HG03196 (cell line): ENCODE results near the gene PDGFA.

Source experiments
- ATAC-seq: cut with Tn5 transposase; IDR thresholded peaks from one replicate; pipeline ENCODE4 v1.9.1; 2021; ENCODE audit not compliant: unreplicated experiment

Gene PDGFA

DNA sequence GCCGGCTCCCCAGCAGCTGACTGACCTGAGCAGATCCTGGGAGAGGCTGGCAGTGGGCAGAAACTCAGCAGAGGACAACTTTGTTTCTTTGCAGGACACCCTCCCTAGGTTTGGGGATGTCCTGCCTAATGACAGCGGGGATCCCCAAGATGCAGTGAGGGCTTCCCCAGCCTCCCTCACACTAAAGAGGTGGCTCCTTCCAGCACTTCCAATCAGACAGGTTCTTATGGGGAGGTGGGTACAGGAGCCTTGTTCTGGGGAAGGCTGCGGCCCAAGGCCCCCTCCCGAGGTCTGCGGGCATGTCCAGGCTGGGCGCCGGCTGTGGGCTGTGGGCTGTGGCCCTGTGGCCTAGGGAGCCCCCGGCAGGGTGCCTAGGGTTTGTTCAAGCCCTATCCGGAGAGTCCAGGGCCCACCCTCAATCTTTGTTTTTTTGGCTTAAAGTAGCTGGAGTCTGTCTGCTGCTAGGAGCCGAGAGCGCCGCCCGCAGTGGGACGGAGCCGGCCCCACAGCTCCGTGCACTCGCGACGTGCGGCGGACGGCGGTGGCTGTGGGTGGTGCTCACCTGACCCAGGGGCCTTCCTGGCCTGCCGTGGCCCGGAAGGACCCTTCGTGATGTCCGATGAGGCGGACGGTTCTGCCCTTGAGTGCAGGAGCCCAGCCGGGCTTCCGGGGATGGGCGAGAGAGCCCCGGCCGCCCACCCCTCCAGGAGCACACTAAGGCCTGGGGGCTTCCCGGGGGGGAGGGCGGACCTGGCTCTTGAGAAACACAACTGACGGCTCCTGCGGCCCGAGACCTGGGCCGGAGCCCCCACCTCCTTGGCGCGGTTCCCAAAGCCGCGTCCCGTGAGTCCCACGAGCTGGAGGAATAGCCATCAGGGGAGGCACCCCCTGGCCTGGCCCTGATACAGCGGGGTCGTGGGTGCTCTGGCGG lies 57.2 kb downstream of the PDGFA start:
- no peak for ATAC-seq

DNA sequence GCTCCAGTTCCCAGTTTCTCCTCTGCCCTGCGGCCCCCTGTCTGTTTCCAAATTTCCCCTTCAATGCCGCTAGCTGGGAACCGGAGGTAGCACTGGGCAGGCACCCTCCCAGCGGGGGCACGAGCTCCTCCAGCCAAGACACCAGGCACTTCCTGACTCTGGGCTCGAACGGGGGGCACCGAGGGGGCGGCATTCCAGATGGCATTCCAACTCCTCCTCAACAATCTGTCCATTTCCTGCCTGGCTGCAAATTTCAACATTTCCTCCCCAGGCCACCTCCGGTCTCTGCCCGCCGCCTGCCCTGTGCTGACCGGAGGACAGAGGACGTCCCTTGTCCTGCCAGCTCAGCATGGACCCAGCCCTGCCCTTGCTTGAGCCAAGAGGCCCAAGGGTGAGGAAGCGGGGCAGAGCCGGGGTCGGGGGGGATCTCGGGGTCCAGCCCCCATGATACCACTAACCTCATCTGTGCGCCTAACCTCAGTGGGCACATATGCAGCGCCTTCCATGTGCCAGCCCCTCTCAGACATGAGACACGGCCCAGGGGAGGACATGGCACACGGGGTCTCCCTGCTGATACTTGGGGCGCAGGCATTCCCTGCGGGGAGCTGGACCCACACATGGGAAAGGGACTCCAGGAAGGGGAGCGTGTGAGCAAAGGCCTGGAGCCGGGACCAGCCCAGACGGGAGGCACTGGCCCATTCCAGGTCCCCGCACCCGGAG lies 58.0 kb downstream of the PDGFA start:
- ATAC-seq, result no peak

DNA sequence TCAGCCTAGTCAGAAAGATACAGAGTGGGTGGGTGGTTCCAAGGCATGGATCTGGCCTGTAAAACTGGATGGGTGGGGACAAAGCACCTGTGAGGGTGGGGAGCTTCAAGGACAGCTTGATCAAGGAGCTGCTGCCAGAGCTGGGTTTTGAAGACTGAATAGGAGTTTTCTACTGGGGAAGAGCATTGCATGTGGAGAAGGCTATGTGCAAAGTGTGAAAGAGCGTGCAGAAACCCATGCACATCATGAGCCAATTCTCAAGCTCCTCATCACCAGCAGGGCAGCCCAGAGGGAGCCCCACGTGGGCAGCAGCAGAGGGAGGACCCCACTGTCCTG lies 58.6 kb downstream of the PDGFA start:
- no peak for ATAC-seq

DNA sequence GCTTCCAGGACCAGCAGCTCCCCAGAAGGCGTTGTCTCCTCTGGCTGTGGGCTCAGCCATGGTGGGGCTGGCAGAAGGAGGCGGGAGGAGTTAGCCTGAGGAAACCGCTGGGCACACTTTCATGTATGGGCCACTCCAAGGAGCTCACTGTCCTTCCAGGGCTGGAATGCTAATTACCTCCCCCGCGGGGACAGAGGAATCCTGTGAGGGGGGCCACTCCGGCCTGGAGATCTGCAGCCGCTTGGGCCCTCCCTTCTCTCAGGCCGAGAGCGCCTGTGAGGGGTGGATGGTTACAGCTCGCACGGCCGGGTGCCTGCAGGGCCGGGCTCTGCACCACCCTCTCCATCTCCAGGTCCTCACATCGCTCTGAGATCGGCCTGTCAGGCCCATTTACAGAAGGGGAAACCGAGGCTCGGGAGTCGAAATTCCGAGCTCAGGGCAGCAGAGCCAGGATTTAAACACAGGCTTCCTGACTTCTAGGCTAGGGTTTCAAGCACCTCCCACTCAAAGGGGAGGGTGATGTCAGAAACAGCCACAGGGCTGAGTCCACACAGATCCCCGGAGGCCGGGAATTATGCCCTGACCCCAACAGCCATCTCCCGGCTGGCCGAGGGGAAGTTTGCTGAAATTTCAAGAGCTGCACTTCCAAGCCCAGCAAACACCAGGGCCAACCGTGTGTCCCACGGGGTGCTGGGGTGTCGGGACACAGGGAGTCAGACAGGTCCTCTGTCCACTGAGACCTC lies 59.1 kb downstream of the PDGFA start:
- no peak for ATAC-seq

DNA sequence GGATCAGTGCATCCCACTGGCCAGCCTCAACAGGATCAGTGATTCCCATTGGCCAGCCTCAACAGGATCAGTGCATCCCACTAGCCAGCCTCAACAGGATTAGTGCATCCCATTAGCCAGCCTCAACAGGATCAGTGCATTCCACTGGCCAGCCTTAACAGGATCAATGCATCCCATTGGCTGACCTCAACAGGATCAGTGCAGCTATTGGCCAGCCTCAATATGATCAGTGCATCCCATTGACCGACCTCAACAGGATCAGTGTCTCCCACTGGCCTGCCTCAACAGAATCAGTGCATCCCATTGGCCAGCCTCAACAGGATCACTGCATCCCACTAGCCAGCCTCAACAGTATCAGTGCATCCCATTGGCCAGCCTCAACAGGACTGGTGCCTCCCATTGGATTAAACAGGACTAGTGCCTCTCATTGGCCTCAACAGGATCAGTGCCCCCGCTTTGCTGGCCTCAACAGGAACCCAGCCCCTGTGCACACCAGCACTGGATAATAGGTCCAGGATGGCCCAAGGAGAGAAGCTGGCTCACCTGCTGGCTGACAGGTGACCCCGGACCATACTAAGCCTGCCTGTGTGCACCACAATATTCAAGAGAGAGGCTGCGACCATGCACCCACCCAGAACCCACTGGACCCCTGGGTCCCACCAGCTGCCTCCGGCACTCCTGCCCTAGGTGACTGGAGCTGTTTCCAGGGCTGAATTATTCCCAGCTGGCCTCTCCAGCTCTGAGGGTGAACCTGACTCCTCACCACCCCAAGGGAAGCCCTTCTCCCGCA lies 59.9 kb downstream of the PDGFA start:
- ATAC-seq, result no peak

DNA sequence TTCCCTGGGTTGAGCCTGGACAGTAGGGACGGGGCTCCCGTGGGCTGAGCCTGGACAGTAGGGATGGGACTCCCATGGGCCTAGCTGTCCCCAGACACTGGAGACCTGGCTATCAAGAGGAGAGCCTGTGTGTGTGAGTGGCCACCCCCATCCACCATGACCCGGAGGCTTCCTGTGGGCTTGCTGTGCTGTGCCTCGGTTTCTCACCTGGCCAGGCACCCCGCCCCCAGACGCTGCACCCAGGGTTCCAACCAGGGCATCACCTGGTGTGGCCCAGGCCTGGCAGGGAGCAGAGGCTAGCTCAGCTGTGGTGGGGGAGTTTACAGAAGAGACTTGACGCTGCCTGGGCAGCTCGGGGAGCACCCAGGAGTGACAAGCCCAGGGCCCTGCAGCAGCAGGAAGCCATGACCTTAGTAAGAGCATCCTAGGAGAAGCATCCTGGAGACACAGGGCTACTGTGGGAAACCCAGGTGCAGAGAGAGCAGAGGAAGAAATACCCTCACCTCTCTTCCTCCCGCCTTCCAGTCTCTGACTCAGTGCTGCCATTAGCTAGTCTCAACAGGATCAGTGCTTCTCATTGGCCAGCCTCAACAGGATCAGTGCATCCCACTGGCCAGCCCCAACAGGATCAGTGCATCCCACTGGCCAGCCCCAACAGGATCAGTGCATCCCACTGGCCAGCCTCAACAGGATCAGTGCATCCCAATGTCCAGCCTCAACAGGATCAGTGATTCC lies 61.0 kb downstream of the PDGFA start:
- no peak for ATAC-seq

DNA sequence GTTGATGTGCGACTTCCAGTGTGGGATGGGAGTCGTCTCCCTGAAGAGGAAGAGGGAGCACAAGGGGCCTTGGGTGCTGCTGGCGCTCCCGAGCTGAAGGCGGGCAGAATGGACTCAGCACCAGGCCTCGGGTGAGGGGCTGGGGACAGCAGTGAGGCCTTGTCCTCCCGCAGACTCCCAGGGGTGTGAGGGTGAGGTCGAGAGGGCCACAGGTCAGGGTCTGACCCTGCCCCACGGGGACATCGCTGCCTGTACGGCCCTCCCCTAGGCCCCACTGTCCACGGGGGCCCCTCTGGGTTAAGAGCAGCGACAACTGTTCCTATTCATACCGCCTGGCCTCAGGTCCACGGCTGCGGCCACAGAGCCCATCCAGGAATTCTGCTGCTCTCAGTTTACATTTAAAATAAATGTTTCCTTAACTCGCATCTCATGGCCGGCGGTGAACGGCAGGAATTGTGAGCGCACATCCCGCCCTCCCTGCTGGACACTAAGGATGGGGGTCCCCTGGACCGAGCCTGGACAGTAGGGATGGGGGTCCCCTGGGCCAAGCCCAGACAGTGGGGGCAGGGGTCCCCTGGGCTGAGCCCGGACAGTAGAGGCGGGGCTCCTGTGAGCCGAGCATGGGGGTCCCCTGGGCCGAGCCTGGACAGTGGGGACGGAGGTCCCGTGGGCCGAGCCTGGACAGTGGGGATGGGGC lies 61.7 kb downstream of the PDGFA start:
- ATAC-seq, result no peak

DNA sequence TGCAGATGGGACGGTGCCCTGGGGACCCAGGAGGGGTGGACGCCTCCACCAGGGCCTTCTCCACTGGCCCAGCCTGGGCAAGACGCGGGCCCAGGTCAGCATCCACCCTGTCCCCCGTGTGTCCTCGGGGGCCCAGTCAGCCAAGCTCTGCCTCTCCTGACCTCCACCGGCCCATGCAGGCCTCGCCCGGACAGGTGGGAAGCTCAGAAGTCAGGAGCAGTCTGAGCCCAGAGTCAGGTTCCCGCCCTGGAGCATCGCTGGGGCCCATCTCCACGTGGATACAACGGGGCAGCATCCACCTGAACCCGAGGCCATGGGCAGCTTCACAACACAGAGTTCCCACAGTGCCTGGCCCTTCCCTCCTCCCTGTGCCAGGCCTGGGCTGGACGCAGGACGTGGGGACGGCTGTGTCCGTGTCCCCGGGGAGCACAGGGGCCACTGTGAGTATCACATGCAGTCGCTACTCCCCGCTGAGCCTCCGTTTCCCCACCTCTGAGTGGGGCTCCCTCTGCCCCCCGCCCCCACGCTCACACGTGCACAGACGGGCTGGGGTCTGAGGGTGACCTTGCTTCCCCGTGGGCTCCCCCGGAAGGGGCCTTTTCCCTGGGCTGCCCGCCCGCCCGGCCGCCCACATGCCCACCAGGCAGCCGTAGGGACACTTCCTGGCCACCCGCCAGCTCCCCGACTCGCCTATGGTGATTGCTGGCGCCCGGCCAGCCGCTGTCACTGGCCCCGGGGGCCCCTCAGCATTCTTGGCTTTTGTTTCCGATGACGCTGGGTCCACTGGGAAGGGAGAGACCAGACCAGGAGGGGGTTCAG lies 64.3 kb downstream of the PDGFA start:
- ATAC-seq, result no peak

DNA sequence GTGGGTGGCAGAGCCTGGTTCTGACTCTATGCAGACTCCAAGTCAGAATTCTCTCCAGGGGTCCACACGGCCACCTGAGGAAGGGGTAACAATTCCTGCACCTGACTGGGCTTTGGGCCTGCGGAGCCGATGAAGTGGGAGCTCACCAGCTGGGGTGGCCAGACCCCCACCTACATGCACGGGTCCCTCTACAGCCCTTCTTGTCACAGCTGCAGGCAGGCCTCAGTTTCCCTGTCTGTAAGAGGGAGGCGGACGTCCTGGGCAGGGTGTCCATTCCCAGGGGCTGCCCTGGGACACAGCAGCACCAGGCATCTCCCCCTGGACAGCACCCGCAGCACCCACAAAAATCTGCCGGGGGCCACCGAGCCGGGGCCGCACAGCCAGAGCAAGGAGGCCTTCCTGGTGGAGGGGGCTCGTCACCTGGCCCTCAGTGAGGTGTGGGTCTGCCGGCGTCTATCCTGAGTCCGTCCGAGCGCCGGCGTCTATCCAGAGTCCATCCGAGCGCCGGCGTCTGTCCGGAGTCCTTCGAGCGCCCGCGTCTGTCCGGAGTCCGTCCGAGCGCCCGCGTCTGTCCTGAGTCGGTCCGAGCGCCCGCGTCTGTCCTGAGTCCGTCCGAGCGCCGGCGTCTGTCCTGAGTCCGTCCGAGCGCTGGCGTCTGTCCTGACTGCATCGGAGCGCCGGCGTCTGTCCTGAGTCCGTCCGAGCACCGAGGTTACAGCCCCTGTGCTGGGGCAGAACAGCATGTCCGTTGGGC lies 65.1 kb downstream of the PDGFA start:
- ATAC-seq, result no peak

DNA sequence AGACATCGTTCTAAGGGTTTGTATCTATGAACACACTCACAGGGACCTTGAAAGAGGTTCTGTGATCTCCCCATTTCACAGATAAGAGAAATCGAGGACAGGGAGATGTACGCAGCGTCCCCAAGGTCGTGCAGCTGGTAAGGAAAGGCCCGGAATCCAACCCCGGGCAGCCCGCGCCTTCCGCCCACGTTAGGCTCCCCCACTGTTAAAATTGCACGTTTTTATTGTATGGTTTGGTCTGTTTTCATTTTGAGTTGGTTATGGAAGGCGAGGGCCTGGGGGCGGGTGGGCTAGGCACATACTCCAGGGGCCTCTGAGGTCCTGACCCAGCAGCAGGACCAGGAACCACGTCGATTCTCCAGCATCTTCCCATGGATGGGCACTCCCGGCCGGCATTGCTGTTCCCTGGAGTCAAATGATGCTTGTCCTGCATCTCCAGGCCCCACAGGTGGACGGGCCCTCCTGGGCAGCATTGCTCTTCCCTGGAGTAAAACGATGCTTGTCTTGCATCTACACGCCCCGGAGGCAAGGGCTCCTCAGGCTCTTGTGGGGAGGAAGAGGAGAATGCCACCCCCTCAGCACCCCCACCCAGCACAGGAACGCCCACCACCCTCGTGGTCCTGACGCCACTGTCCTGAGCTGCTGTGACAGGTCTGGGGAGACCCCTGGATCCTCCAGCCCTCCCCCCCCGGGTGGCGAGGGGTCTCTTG lies 65.9 kb downstream of the PDGFA start:
- ATAC-seq, result no peak

DNA sequence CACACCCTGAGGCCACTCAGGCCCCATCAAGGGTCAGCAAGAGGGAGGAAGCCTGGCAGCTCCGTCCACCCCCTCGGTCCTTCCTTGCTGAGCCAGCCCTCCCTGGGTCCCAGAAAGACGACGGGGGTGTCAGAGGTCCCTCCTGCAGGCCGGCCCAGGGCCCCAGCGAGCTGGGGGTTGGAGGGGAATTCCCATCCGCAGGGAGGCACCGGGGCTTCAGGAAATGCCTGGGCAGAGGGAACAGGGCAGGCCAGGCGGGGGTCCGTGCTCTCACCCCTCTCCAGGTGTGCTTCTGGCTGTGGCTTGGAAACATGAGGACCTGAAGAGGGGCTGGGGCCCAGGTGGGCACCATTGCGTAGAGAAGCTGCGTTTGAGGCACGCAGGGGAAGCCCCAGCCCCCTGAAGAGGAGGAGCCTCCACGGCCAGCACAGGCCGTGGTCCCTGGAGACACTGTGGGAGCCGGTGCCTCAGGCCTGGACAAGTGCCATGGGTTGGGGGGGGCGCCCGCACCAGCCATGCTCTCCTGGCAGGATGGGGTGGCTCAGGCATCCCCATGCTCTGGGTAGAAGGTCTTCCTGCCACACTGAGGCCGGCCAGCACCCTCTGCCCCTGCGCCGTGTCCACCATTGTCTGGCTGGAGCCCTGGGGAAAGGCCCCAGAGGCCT lies 66.7 kb downstream of the PDGFA start:
- ATAC-seq, result no peak

DNA sequence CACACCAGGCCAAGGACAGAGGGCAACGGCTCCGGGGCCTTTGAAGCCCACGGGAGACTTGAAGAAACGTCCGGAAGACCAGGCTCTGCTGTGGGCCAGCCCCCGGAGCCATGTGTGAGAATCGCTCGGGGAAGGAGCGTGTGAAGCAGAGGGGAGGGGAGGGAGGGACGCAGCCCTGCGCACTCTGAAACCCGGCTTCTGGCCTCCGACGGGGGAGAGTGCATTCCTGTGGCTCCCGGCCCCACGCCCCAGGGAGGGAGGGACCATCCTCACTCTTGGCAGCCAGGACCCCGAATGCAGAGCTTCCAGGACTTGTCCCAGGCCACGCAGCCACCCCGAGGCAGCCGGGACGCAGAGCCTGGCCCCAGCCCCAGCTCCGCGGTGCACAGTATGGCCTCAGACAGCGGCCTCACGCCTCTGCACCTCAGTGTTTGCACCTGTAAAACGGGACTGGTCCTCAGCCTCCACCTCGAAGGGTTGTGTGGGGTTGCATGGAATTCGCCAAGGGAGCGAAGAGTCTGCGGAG lies 67.4 kb downstream of the PDGFA start:
- no peak for ATAC-seq

DNA sequence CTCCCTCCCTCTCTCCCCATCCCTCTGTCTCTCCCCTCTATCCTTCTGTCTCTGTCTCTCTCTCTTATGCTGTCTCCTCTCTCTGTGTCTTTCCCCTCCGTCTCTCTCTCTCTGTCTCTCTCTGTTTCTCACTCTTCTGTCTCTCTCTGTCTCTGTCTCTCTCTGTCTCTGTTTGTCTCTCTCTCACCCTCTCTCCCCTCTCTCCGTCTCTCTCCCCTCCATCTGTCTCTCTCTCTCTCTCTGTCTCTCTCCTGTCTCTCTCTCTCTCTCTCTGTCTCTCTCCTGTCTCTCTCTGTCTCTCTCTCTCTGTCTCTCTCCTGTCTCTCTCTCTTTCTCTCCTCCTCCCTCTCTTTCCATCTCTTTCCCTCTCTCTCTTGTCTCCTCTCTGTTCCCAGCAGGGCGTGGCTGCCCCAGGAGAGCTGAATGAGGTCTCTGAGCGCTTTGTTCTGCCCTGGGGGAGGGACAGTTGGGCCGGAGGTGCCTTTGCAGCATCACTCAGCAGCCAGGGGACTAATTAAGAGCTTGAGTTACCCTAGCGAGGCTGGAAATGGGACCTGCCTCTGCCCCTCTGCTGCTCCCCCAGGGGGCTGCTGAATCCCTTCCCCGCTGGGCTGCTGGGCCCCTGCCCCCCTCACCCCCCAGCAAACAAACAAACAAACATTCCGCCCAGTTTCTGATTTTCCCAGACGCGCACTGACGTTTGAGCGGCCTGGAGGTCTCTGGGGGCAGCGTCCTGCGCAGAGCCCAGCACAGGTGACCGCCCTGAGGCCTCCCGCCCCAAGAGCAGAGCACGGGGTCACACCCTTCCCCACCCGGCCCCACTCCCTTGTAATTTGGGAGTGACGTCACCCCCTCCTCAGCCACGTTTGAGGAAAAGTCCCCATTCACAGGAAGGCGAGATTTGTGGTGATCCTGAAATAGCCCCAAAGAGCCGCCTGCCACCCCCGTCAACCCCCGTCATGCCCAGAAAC lies 68.1 kb downstream of the PDGFA start:
- ATAC-seq, result no peak

DNA sequence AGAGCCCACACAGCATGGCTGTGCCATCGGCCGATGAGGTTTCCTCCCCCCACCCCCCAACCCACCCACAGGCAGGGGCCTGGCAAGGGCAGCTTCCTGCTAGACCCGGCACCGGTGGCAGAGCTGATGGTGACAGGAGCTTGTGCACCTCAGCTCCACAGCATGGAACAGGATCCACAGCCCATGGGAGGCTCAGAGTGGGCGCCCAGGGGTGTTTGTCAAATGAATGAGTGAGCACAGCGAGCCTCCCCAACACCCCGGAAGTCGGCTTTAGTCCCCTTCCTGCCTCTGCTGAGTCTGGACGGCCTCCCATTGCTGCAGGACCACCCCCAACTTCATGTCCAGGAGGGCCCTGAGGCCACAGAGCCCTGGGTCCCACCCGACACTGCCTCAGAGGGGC lies 68.9 kb downstream of the PDGFA start:
- no peak for ATAC-seq

DNA sequence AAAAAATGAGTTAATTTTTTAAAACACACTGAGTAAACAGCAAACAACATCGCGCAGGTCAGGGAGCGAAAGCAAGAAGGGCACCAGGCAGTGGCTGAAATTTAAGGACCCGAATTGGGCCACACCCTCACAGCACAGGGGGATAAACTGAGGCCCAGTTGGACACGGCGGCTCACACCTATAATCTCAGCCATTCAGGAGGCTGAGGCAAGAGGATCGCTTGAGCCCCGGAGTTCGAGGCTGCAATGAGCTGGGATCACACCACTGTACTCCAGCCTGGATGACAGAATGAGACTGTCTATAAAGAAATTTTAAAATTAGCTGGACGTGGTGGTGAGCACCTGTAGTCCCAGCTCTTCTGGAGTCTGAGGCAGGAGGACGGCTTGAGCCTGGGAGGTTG lies 69.6 kb downstream of the PDGFA start:
- ATAC-seq, result no peak
